Measurements from ENCODE around the gene TICRR.

TICRR gene

GRCh38 chr15:89656116-89656815 lies 81.0 kb downstream of the TICRR start:
- no peak for DNase-seq

GRCh38 chr15:89657686-89658200 lies 82.5 kb downstream of the TICRR start:
- DNase-seq = no peak

GRCh38 chr15:89659295-89659694 lies 84.0 kb downstream of the TICRR start:
- DNase-seq = no peak

DNA sequence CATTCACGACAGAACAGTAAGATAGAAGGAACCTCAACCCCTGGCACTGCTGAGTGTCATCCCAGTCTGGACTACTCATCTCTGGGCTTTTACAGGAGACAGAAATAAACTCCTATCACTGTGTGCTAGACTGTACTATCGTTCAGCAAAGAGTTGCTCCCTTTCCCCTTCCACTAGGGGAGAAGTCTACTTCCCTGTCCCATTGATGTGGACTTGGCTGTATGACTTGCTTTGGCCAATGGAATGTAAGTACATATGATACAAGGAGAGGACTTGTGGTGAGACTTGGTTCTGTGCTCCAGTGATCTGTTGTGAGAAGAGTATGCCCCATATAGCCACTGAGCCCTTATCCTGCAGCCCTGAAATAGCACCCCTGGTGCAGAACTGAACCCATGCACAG lies 85.3 kb downstream of the TICRR start:
- no peak for DNase-seq

GRCh38 chr15:89662893-89663626 lies 87.8 kb downstream of the TICRR start:
- DNase-seq = no peak

- no peak for DNase-seq
These were observed 89.4 kb downstream of the TICRR start for GRCh38 chr15:89664441-89665350.

DNA sequence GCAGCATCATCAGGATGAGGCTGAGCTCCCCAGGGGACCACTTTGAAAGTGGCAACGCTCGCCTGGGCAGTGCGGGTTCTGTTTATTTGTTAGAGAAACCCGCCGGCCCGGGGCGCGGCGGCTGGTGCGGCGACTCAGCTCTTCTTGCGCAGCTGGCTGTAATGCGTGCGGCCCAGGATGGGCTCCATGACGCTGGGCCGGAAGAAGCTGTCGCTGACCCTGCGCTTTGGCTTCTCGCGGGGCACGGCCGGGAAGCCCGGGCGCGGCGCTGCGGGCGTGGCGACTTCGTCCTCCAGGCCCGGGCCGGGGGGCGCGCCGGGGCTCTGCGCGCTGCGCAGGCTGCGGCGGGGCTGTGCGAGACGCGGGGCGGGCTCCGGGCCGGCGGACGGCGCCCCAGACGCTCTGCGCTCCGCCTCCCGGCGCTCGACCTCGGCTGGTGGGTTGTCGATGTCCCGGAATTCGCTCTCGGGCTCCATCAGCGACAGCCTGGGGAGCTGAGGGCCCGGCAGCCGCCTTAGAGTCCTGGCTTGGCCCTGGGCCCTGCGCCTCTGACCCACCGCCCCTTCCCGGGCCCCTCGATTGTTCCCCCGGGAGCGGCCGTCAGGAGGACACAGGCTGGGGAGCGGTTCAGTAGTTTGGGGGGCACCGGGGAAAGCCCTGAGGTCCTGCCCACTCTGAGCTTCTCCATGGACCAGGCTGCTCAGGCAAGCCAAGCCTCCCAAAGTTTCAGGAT lies 90.3 kb downstream of the TICRR start:
- no peak for DNase-seq

- no peak for DNase-seq
These were observed 91.1 kb downstream of the TICRR start for GRCh38 chr15:89666184-89666857.

DNA sequence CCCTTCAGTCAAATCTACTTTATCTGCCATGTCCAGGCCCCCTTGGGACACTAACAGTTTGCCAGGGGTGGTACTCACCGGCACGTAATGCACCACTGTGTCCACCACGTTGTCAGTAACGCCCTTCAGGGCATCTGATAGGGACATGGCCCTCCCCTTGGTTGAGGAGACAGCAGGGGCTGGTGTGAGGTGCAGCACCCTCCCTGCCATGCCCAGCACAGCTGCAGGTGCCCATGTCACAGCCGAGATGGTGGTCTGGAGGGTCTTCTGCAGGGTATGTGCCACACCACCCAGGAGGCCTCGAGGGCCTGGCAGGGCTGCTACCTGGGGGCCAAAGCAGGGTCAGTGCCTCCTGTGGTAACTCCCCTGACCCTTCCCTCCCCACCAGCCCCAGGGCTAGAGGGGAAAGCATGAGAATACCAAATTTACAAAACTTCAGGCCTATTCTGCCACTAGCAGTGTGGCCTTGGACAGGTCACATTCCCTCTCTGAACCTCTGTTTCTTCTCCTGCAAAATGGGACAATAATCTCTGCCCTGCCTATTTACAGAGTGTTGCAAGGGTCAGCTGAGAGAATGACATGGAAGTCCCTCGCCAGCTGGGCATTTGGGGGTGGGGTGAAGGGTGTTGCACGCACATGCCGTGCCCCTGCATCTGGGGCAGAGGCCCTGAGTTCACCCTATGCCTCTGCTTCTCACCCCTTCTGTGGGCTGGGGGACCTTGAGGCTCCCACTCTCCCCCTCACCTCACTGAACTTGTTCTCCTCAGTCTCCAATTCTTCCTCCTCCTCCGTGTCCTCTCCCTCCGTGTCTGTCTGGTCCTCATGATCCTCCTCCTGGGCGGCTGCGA lies 91.8 kb downstream of the TICRR start:
- DNase-seq = no peak

DNA sequence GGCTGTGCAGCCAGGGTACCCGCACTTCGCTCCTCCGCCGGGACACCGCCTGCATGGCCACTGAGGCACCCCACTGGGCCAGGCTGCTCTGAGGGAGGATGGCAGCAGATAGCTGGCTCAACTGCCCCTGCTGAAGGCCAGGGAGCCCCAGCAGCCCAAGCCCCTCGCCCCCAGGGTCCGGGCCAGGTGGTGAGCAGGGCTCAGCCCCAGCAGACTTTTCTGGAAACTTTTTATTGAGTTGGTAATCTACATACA lies 92.4 kb downstream of the TICRR start:
- DNase-seq = no peak

DNA sequence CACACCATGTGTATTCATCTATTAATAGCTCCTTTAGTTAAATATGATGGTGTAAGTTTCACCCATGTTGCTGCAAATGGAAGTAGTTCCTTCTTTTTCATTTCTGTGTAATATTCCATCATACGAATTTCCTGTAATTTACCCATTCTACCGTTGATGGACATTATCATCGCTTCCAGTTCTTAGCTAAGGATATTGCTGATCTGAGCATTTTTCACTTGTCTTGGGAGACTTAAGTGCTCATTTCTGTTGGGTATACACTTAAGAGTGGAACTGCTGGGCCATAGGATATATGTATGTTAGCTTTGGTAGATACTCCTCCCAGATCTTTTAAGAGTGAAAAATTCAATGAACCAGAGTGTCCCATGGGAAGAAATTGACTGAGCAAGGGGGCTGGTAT lies 92.9 kb downstream of the TICRR start:
- DNase-seq = no peak

DNA sequence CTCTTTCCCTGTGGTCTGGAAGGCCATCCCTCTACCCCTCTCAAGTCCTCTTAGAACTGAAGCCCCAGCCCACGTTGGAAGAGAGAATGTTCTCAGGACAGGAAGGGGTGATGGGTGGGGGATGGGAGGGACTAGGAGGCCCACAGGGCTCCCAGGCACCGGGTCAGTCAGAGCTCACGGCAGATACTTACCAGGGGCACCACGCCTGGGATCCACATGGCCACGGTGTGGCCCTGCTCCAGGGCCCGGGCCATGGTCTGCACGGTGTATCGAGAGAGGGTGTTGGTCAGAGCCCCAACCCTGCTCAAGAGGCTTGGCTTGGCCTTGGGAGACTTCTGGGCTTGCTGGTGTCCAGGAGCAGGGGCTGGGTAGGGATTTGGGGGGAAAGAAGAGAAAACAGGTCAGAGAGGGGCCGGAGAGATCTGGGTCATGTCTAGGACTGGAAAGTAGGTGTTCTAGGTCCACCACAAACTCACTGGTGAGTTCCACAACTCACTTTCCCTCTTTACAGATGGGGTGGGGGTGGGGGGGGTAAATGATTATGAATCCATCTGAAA lies 94.1 kb downstream of the TICRR start:
- no peak for DNase-seq

- DNase-seq = no peak
These were observed 94.7 kb downstream of the TICRR start for GRCh38 chr15:89669941-89670340.

- DNase-seq = no peak
These were observed 95.8 kb downstream of the TICRR start for GRCh38 chr15:89670971-89671560.

DNA sequence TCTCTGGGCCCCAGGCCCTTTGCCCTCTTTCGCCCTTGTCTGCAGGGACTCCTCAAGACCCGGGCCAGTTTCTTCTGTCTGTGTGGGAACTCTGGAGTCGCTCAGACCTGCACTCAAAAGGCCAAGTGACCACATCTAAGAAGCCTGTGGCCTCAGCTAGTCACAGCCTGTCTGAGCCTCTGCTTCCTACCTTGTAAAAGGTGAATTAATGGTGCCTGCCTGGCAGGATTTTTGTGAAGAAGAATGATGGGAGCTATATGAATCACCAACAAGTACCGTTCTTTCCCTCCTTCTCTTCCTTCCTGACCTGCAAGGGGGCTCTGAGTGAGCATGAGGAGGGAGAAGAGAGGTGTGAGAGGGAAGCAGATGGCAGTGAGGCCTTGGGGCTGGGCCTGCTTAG lies 96.4 kb downstream of the TICRR start:
- DNase-seq = no peak

DNA sequence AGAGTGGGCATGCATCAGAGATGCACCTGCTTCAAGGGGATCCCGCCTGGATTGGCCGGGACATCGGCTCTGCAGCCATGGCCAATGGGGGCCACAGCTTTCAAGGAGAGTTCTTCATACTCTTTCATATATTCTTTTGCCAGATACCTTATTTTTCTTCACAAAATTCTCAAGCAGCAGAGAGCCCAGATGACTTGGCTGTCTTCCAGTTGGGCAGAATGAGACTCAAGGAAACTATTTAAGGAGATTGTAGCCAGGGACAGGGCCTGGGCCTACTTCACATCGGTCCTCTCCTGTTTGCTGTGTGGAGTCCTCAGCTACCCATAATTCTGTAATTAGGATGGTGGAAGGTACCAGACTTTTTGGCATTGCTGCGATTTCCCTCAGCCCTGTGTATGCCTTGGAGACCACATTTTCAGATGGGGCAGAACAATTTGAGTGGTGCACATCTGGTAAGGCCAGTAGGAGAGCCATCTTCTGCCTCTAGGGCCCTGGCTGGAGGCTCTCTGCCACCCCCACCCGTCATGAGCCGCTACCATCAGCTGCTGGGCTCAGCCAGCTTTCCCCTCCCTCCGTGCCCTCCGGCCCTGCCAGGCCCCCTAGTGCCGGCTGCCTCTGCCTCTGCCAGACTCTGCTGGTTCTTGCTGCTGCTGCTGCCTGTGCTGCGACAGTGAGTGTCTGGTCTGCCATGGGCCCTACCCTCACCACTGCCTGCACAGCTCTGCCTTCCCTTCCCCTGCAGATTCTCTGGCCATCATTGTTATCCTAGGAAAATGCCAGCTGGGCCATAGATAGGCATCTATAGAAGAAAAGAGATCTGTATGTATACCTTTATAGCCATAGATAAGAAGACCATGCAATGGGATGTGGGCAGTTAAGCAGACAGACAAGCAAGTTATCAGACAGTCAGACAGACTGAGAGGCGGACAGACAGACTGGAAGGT lies 97.2 kb downstream of the TICRR start:
- no peak for DNase-seq

DNA sequence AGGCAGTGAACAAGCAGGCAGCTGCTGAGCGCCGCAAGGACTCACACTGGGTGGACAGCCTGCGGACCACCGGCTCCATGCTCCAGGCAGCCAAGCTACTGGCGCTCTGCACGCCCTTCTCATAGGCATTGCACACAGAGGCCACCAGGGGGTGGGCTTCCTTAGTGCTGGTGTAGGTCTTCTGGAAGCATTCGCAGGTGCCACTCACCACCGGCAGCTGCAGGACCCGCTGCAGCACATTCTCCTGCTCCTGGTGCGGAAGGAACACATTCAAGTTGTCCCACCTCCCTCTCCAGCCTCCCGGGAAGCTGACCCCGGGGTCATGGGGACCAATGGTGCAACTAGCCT lies 97.9 kb downstream of the TICRR start:
- no peak for DNase-seq

DNA sequence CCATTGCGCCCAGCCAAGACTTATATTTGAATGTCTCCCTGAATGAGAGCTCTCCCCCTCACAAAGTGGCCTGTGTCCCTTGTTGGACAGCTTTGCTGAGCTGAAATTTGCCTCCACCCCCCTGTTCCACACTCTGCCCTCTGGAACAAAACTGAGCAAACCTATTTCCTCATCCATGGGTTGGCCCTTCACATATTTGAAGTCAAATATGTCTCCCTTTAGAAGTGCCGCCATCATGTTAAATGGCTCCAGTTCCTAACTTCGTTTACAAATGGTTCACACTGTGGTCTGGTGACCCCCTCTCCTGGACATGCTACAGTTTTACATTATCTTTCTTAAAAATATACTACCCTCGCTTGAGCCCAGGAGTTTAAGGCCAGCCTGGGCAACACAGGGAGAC lies 99.3 kb downstream of the TICRR start:
- DNase-seq = no peak

DNA sequence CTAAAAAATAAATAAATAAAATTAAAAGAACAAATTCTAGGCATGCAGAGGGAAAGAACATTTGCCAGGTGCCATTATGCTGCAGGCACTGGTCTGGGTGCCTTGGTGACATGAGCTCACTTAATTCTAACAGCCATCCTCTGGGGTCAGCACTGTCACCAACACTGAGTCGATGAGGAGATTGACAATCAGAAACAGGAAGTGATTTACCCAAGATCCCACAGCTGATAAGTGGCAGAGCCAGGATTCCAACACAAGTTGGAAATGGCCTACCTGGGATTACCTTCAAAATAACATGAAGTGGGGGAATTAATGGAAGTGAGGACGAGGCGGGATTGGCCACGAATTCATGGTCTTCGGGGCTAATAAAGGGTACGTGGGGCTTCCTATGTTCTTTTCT lies 100.3 kb downstream of the TICRR start:
- no peak for DNase-seq

- no peak for DNase-seq
These were observed 102.1 kb downstream of the TICRR start for GRCh38 chr15:89677381-89677780.
